ENCODE measurements around the gene HPCAL4.

GRCh38 chr1:39729030-39729429 lies 37.8 kb upstream of the HPCAL4 start:
- TF ChIP-seq CTCF (IDR thresholded peaks at IDR 0.05; ENCODE audit: insufficient read depth, low read depth, low read length), result no peak
- TF ChIP-seq EZH2 (IDR thresholded peaks at IDR 0.05; ENCODE audit: insufficient read depth, low read length), result no peak

All from astrocyte (in vitro differentiated cells and primary cell).